ENCODE measurements around the gene UGT1A9.

Gene UGT1A9

GRCh38 chr2:233796254-233796653 is 124.6 kb downstream of the UGT1A9 start:
- no peak for DNase-seq (ENCODE audit: low spot score)

GRCh38 chr2:233798335-233799086 is 126.8 kb downstream of the UGT1A9 start:
- DNase-seq (ENCODE audit: low spot score) = no peak

- DNase-seq (ENCODE audit: low spot score) = no peak
These were observed 127.5 kb downstream of the UGT1A9 start for GRCh38 chr2:233799087-233799665.

GRCh38 chr2:233799716-233800115 is 128.0 kb downstream of the UGT1A9 start:
- no peak for DNase-seq (ENCODE audit: low spot score)

- no peak for DNase-seq (ENCODE audit: low spot score)
These were observed 128.5 kb downstream of the UGT1A9 start for GRCh38 chr2:233800208-233800607.

GRCh38 chr2:233801357-233802131 is 129.8 kb downstream of the UGT1A9 start:
- no peak for DNase-seq (ENCODE audit: low spot score)

GRCh38 chr2:233802132-233802815 is 130.6 kb downstream of the UGT1A9 start:
- DNase-seq (ENCODE audit: low spot score) = no peak

- DNase-seq (ENCODE audit: low spot score) = no peak
These were observed 131.7 kb downstream of the UGT1A9 start for GRCh38 chr2:233803292-233803911.

- no peak for DNase-seq (ENCODE audit: low spot score)
These were observed 132.3 kb downstream of the UGT1A9 start for GRCh38 chr2:233803994-233804393.

- DNase-seq (ENCODE audit: low spot score) = no peak
These were observed 135.6 kb downstream of the UGT1A9 start for GRCh38 chr2:233807215-233807865.

- DNase-seq (ENCODE audit: low spot score) = no peak
These were observed 136.6 kb downstream of the UGT1A9 start for GRCh38 chr2:233807966-233808935.

GRCh38 chr2:233810385-233810784 is 138.7 kb downstream of the UGT1A9 start:
- DNase-seq (ENCODE audit: low spot score) = no peak

- no peak for DNase-seq (ENCODE audit: low spot score)
These were observed 139.4 kb downstream of the UGT1A9 start for GRCh38 chr2:233811087-233811486.

GRCh38 chr2:233811732-233812131 is 140.0 kb downstream of the UGT1A9 start:
- DNase-seq (ENCODE audit: low spot score) = no peak

GRCh38 chr2:233813236-233814055 is 141.7 kb downstream of the UGT1A9 start:
- DNase-seq (ENCODE audit: low spot score) = no peak

GRCh38 chr2:233814056-233814835 is 142.5 kb downstream of the UGT1A9 start:
- DNase-seq (ENCODE audit: low spot score) = peak; percentile 75

GRCh38 chr2:233815861-233816260 is 144.2 kb downstream of the UGT1A9 start:
- DNase-seq (ENCODE audit: low spot score) = no peak

- DNase-seq (ENCODE audit: low spot score) = no peak
These were observed 144.6 kb downstream of the UGT1A9 start for GRCh38 chr2:233816334-233816733.

- no peak for DNase-seq (ENCODE audit: low spot score)
These were observed 145.1 kb downstream of the UGT1A9 start for GRCh38 chr2:233816771-233817170.

Measured in iPS-NIHi11 (cell line).